ENCODE results near the gene CLEC4M.

DNA sequence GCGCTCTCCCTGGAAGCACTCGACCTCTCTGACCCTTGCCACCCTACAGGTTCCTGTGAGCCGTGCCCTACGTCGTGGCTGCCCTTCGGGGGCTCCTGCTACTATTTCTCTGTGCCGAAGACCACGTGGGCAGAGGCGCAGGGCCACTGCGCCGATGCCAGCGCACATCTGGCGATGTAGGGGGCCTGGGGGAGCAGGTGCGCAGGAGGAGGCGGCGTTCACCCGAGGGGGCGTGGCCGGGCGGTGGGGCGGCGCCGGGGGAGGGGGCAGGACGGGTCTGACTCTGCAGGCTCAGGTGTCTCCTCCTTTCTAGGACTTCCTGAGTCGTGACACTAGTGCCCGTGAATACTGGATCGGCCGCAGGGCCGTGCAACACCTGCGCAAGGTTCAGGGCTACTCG lies 26.4 kb downstream of the CLEC4M start:
- TF ChIP-seq, protein P1, sequence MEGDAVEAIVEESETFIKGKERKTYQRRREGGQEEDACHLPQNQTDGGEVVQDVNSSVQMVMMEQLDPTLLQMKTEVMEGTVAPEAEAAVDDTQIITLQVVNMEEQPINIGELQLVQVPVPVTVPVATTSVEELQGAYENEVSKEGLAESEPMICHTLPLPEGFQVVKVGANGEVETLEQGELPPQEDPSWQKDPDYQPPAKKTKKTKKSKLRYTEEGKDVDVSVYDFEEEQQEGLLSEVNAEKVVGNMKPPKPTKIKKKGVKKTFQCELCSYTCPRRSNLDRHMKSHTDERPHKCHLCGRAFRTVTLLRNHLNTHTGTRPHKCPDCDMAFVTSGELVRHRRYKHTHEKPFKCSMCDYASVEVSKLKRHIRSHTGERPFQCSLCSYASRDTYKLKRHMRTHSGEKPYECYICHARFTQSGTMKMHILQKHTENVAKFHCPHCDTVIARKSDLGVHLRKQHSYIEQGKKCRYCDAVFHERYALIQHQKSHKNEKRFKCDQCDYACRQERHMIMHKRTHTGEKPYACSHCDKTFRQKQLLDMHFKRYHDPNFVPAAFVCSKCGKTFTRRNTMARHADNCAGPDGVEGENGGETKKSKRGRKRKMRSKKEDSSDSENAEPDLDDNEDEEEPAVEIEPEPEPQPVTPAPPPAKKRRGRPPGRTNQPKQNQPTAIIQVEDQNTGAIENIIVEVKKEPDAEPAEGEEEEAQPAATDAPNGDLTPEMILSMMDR (IDR thresholded peaks at IDR 0.05): no peak
- TF ChIP-seq POLR2A (IDR thresholded peaks at IDR 0.05): no peak
